Right lobe of liver (tissue), 4 donors: Measurements from ENCODE around the gene SLC39A9.
A peak's percentile ranks its signal among the peaks of the same experiment; 100 is the strongest.

Experiments
- CTCF ChIP-seq, 4 donors: fragments of 200-600 bp in 3 of 4; fragments of 450-650 bp in 1 of 4; IDR thresholded peaks; one replicate each; pipeline versions ENCODE4 v1.5.1 to v1.8.0; 2016 to 2022; ENCODE audit warnings: antibody characterized with exemption in 4 of 4, mild to moderate bottlenecking in 2 of 4
- POLR2A ChIP-seq: fragments of 450-650 bp; IDR thresholded peaks from one replicate; pipeline ENCODE4 v1.6.1; 2017; ENCODE audit warnings: antibody characterized with exemption, mild to moderate bottlenecking
- donor health status: DM: no; HTN: no; CAD: no.
- donor health status: DM: no; HTN: no; CAD: no.
- donor health status: DM: no; HTN: yes; CAD: no.

GRCh38 chr14:69363055-69363454, 35.4 kb upstream of the SLC39A9 start:
- TF ChIP-seq CTCF (IDR thresholded peaks at IDR 0.05), result peak in 3 of 4 donors; percentile 6 to 26 (median 14)
- TF ChIP-seq POLR2A, result no peak
